Peyer's patch (tissue), 4 donors: ENCODE measurements around the gene ABCA3.

ENCODE experiments used
- CTCF ChIP-seq, 6 experiments: fragments of 450-650 bp in 4 of 6; fragments of 200-600 bp in 2 of 6; sonication (generic) in 1 of 6; IDR thresholded peaks; one replicate each; pipeline ENCODE4 v1.5.1; 2017 to 2019; ENCODE audit warnings: antibody characterized with exemption in 6 of 6, mild to moderate bottlenecking in 3 of 6, moderate library complexity in 1 of 6
- POLR2A ChIP-seq, 2 donors: fragments of 450-650 bp; IDR thresholded peaks; one replicate each; pipeline ENCODE4 v1.5.1; 2017; ENCODE audit warnings: antibody characterized with exemption in 2 of 2, mild to moderate bottlenecking in 2 of 2, moderate library complexity in 2 of 2

- TF ChIP-seq CTCF (IDR thresholded peaks at IDR 0.05) (no peak), POLR2A (IDR thresholded peaks at IDR 0.05) (no peak)
These were observed 32.6 kb upstream of the ABCA3 start for GRCh38 chr16:2373176-2373575.
